ENCODE data around the gene LRRC46. TPM values are rescaled to one million over a fixed set of nuclear protein-coding genes. Genes with fewer than 3 reads are reported as not detected.

The LRRC46 gene
- total and polyA plus RNA-seq, 2 of the 13 experiments (the other 11 are each of a cell fraction or from before 2014, with no cell fraction given) = 0.09 TPM

DNA sequence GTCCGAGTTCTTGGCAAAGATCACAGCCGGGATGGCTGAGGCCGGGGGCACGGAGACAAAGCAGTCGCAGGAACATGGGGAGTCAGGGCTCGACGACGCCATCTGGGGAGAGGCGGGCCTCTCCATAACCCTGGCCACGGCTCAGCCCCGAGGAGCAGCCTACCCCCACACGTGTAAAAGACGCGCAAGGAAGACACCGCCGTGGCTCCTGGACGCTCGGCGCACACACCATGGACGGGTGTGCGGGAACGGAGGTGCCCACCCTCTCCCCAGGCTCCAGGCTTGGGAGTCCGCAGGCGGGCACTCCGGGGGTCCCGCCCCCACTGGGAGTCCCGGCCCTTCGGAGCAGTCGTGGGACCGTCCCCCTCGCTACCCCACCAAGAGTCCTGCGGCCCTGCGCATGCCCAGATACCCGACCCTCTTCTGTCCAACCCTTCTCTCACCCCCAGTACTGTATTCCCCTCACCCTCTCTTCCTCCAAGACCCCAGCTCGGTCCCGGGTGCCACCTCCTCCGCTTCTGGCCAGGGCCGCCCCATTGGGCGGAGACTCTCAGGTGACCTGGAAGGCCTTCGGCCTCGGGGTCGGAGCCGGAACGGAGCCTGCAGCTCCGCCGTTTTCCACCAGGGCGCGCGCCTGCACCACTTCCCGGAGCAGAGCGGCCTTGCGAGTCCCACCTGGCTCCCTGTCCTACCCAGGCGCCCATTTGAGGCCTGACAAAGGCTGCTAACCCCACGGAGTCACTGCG, 9.4 kb downstream of the LRRC46 start, which contains the start of gene SCRN2 (continued):
- TF ChIP-seq, protein P1, sequence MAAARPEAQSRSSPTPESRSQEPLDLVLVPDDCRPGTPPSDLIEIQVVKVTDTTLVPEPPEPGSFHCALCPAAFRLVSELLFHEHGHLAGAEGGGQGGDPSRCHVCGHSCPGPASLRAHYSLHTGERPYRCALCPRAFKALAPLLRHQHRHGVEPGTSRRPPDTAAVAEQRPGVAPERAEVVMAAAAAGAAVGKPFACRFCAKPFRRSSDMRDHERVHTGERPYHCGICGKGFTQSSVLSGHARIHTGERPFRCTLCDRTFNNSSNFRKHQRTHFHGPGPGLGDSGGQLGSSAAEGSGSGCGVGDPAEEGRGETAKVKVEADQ (CRISPR knock-in tag; IDR thresholded peaks at IDR 0.05; ENCODE audit: borderline replicate concordance) = peak; percentile 82; the same call in 1 of the 2 replicates
- peak; percentile 24; the same call in 1 of the 2 replicates for TF ChIP-seq CREM (IDR thresholded peaks at IDR 0.05)
- TF ChIP-seq CREM (CRISPR knock-in tag; IDR thresholded peaks at IDR 0.05) = no peak
- TF ChIP-seq NBN (conservative IDR thresholded peaks at IDR 0.05) = no peak
- no peak for TF ChIP-seq ZNF382 (CRISPR knock-in tag; IDR thresholded peaks at IDR 0.05; ENCODE audit: borderline replicate concordance)
- TF ChIP-seq TGIF2 (CRISPR knock-in tag; IDR thresholded peaks at IDR 0.05) = 0 out of 2 replicates have a peak, but pooled peaks have one; percentile 53
- TF ChIP-seq, protein P2, sequence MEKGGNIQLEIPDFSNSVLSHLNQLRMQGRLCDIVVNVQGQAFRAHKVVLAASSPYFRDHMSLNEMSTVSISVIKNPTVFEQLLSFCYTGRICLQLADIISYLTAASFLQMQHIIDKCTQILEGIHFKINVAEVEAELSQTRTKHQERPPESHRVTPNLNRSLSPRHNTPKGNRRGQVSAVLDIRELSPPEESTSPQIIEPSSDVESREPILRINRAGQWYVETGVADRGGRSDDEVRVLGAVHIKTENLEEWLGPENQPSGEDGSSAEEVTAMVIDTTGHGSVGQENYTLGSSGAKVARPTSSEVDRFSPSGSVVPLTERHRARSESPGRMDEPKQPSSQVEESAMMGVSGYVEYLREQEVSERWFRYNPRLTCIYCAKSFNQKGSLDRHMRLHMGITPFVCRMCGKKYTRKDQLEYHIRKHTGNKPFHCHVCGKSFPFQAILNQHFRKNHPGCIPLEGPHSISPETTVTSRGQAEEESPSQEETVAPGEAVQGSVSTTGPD (CRISPR knock-in tag; IDR thresholded peaks at IDR 0.05) = 0 out of 2 replicates have a peak, but pooled peaks have one; percentile 57
- TF ChIP-seq GATAD1 (CRISPR knock-in tag; IDR thresholded peaks at IDR 0.05) = peak; percentile 87
- TF ChIP-seq, protein P3, sequence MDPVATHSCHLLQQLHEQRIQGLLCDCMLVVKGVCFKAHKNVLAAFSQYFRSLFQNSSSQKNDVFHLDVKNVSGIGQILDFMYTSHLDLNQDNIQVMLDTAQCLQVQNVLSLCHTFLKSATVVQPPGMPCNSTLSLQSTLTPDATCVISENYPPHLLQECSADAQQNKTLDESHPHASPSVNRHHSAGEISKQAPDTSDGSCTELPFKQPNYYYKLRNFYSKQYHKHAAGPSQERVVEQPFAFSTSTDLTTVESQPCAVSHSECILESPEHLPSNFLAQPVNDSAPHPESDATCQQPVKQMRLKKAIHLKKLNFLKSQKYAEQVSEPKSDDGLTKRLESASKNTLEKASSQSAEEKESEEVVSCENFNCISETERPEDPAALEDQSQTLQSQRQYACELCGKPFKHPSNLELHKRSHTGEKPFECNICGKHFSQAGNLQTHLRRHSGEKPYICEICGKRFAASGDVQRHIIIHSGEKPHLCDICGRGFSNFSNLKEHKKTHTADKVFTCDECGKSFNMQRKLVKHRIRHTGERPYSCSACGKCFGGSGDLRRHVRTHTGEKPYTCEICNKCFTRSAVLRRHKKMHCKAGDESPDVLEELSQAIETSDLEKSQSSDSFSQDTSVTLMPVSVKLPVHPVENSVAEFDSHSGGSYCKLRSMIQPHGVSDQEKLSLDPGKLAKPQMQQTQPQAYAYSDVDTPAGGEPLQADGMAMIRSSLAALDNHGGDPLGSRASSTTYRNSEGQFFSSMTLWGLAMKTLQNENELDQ (CRISPR knock-in tag; IDR thresholded peaks at IDR 0.05; ENCODE audit: borderline replicate concordance) = no peak
- TF ChIP-seq PTBP1 (IDR thresholded peaks at IDR 0.05; ENCODE audit: low read depth, low read length, poor library complexity, severe bottlenecking) = no peak
- no peak for TF ChIP-seq TOE1 (CRISPR knock-in tag; IDR thresholded peaks at IDR 0.05)
- TF ChIP-seq, protein P4, sequence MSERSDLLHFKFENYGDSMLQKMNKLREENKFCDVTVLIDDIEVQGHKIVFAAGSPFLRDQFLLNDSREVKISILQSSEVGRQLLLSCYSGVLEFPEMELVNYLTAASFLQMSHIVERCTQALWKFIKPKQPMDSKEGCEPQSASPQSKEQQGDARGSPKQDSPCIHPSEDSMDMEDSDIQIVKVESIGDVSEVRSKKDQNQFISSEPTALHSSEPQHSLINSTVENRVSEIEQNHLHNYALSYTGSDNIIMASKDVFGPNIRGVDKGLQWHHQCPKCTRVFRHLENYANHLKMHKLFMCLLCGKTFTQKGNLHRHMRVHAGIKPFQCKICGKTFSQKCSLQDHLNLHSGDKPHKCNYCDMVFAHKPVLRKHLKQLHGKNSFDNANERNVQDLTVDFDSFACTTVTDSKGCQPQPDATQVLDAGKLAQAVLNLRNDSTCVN (CRISPR knock-in tag; IDR thresholded peaks at IDR 0.05; ENCODE audit: borderline replicate concordance) = peak; percentile 84
- TF ChIP-seq, protein P5, sequence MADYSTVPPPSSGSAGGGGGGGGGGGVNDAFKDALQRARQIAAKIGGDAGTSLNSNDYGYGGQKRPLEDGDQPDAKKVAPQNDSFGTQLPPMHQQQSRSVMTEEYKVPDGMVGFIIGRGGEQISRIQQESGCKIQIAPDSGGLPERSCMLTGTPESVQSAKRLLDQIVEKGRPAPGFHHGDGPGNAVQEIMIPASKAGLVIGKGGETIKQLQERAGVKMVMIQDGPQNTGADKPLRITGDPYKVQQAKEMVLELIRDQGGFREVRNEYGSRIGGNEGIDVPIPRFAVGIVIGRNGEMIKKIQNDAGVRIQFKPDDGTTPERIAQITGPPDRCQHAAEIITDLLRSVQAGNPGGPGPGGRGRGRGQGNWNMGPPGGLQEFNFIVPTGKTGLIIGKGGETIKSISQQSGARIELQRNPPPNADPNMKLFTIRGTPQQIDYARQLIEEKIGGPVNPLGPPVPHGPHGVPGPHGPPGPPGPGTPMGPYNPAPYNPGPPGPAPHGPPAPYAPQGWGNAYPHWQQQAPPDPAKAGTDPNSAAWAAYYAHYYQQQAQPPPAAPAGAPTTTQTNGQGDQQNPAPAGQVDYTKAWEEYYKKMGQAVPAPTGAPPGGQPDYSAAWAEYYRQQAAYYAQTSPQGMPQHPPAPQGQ (CRISPR knock-in tag; IDR thresholded peaks at IDR 0.05; ENCODE audit: borderline replicate concordance) = 0 out of 2 replicates have a peak, but pooled peaks have one; percentile 48
- TF ChIP-seq, protein P6, sequence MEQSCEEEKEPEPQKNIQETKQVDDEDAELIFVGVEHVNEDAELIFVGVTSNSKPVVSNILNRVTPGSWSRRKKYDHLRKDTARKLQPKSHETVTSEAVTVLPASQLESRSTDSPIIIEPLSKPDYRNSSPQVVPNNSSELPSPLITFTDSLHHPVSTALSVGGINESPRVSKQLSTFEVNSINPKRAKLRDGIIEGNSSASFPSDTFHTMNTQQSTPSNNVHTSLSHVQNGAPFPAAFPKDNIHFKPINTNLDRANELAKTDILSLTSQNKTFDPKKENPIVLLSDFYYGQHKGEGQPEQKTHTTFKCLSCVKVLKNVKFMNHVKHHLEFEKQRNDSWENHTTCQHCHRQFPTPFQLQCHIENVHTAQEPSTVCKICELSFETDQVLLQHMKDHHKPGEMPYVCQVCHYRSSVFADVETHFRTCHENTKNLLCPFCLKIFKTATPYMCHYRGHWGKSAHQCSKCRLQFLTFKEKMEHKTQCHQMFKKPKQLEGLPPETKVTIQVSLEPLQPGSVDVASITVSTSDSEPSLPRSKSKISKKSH (CRISPR knock-in tag; IDR thresholded peaks at IDR 0.05; ENCODE audit: borderline replicate concordance) = no peak; the same call in 1 of the 2 replicates
- TF ChIP-seq SP1 (IDR thresholded peaks at IDR 0.05) = no peak
- TF ChIP-seq SP1 (CRISPR knock-in tag; IDR thresholded peaks at IDR 0.05) = peak; percentile 39; the same call in 1 of the 2 replicates
- peak; percentile 75 for TF ChIP-seq SAP130 (CRISPR knock-in tag; IDR thresholded peaks at IDR 0.05; ENCODE audit: low read depth)
- no peak for TF ChIP-seq ZNF207 (IDR thresholded peaks at IDR 0.05; ENCODE audit: borderline replicate concordance)
- TF ChIP-seq TSC22D2 (CRISPR knock-in tag; IDR thresholded peaks at IDR 0.05; ENCODE audit: borderline replicate concordance) = peak; percentile 53; the same call in 1 of the 2 replicates
- no peak; the same call in 1 of the 2 replicates for TF ChIP-seq FOSL2 (CRISPR knock-in tag; IDR thresholded peaks at IDR 0.05)

Data from HepG2 (cell line).